ENCODE data around the gene UNC93B1. TPM values are rescaled to one million over a fixed set of nuclear protein-coding genes. Genes with fewer than 3 reads are reported as not detected.

The UNC93B1 gene
- total and polyA plus RNA-seq, 2 of the 13 experiments (the other 11 are each of a cell fraction or from before 2014, with no cell fraction given): 8.8 to 18.9 TPM

GRCh38 chr11:68003846-68004550, at the start of gene UNC93B1 (continued):
- TF ChIP-seq ZNF407 (CRISPR knock-in tag; IDR thresholded peaks at IDR 0.05; ENCODE audit: not compliant biosample characterization): no peak
- TF ChIP-seq ZNF761 (CRISPR knock-in tag; conservative IDR thresholded peaks at IDR 0.05): no peak
- TF ChIP-seq REPIN1 (CRISPR knock-in tag; IDR thresholded peaks at IDR 0.05; ENCODE audit: borderline replicate concordance, low read depth): no peak
- no peak for TF ChIP-seq THAP8 (CRISPR knock-in tag; IDR thresholded peaks at IDR 0.05; ENCODE audit: borderline replicate concordance)
- TF ChIP-seq ZFP36L1 (CRISPR knock-in tag; IDR thresholded peaks at IDR 0.05): no peak
- no peak for TF ChIP-seq ZBTB40 (IDR thresholded peaks at IDR 0.05)
- TF ChIP-seq ZBTB40 (CRISPR knock-in tag; IDR thresholded peaks at IDR 0.05): no peak
- peak; percentile 90 for TF ChIP-seq ADNP (CRISPR knock-in tag; IDR thresholded peaks at IDR 0.05)
- TF ChIP-seq HCFC1 (IDR thresholded peaks at IDR 0.05; ENCODE audit: low read depth, low read length): no peak
